RWPE1 (cell line): ENCODE data around the gene ELOVL2.

Experiments used
- CTCF ChIA-PET: fragments of 350-600 bp; sonication (Branson Sonifier 250); formaldehyde crosslinking; extraction: SDS; loops from one replicate; lab custom pipeline; 2021; lab: Yijun Ruan, JAX
- POLR2A ChIA-PET: fragments of 400-600 bp; formaldehyde crosslinking; extraction: SDS; loops from one replicate; lab custom pipeline; 2020; ENCODE audit warnings: antibody characterized with exemption; ENCODE audit not compliant: low non-redundant PET; lab: Yijun Ruan, JAX
- DNase-seq: peaks from one replicate; pipeline ENCODE4 v3.0.0; 2012; ENCODE audit warnings: low spot score
- H3K27ac ChIP-seq: fragments of 450-650 bp; 2 replicates; pipeline ENCODE4 v1.5.1; 2017
- TF ChIP-seq, protein P1 (sequence below): fragments of 450-650 bp; conservative IDR thresholded peaks from 2 replicates; pipeline ENCODE4 v1.5.1; 2017; ENCODE audit warnings: low read depth, mild to moderate bottlenecking

Gene ELOVL2

DNA sequence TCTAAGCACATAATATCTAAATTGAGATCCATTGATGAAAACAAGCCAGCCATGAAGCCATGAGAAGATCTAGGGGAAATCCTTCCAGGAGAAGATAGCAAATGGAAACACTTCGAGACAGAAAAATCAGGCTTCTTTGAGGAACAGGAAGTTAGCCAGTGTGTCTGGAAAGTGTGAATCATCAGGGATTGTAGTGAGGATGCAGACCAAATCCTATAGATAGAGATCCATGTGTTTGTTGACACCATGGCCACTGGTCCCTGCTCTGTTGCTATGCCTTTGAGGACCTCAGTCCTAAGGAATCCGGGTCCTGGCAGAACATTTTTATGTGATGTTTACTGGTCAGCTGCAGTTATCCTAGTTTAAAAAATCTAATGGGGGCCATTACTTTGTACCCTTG, 6.6 kb upstream of the ELOVL2 start:
- TF ChIP-seq, protein P1, sequence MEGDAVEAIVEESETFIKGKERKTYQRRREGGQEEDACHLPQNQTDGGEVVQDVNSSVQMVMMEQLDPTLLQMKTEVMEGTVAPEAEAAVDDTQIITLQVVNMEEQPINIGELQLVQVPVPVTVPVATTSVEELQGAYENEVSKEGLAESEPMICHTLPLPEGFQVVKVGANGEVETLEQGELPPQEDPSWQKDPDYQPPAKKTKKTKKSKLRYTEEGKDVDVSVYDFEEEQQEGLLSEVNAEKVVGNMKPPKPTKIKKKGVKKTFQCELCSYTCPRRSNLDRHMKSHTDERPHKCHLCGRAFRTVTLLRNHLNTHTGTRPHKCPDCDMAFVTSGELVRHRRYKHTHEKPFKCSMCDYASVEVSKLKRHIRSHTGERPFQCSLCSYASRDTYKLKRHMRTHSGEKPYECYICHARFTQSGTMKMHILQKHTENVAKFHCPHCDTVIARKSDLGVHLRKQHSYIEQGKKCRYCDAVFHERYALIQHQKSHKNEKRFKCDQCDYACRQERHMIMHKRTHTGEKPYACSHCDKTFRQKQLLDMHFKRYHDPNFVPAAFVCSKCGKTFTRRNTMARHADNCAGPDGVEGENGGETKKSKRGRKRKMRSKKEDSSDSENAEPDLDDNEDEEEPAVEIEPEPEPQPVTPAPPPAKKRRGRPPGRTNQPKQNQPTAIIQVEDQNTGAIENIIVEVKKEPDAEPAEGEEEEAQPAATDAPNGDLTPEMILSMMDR, result no peak
- no peak overlapping the region for H3K27ac ChIP-seq
- DNase-seq, result no peak
- ChIA-PET POLR2A (no interaction called here), CTCF (no interaction called here)

- DNase-seq, result no peak
- TF ChIP-seq, protein P1, result no peak; the same call in 1 of the 2 replicates
- no peak overlapping the region for H3K27ac ChIP-seq
- POLR2A ChIA-PET, result no interaction called here
- CTCF ChIA-PET, result no interaction called here
Observed at GRCh38 chr6:11044712-11045167, 635 bp upstream of the ELOVL2 start.

- CTCF ChIA-PET, result no interaction called here
Observed at GRCh38 chr6:11043378-11043960, 636 bp downstream of the ELOVL2 start.

DNA sequence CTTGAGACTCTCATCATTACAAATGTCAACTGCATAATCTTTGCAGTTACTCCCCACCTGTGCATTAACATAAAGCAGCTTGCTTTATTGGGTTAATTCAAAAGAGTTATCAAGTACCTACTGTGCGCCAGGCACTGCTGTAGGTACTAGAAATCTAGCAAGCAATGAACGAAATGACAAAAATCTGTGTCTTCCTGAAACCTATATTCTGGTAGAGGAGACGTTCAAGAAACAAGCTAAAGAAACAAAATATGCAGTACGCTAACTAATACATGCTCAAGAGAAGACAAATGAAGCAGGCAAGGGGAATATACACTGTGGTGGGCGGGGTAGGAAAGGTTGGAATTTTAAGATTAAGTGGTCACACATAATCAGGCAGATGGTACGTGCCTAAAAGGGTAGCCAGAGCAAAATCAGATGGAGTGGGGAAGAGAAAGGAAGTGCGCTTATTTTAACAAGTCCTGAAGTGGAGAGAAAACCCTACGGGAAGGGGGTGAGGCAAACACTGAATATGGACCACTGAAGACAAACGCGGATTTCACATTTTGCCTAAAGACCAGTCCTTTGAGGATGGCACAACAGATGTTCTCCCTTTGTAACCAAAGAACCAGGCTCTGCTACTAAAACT, 1.2 kb downstream of the ELOVL2 start:
- CTCF ChIA-PET, result no interaction called here
- DNase-seq, result no peak
- no peak overlapping the region for H3K27ac ChIP-seq
- POLR2A ChIA-PET, result no interaction called here
- TF ChIP-seq, protein P1, result no peak

More at GRCh38 chr6:11043378-11043960, 636 bp downstream of the ELOVL2 start:
- DNase-seq, result no peak
- TF ChIP-seq, protein P1, result no peak
- POLR2A ChIA-PET, result no interaction called here
- no peak overlapping the region for H3K27ac ChIP-seq

- no peak overlapping the region for H3K27ac ChIP-seq
- POLR2A ChIA-PET, result no interaction called here
- CTCF ChIA-PET, result no interaction called here
- no peak for DNase-seq
- TF ChIP-seq, protein P1, result no peak
Observed at GRCh38 chr6:11042025-11042749, 1.9 kb downstream of the ELOVL2 start.

DNA sequence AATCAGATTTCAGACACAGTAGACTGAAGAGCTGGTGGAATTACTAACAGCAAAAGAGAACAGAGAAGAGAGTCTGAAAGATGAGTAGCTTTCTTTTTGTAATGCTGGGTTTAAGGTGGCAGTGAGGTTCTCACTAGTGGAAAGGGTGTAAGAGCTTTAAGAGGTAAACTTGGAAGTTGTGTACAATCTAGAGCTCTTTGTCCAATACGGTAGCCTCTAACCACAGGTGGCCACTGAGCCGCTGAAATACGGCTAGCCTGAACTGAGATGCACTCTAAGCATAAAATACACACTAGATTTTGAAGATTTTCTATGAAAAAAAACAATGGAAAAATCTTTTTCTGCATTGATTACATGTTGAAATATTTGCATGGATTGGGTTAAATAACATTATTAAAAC, 4.0 kb downstream of the ELOVL2 start:
- no peak for DNase-seq
- ChIA-PET CTCF (interaction anchor here (0.5 kb wide), 1 partner anchor 88 kb away, joined by 3 read pairs; no protein-coding TSS in a partner anchor), POLR2A (no interaction called here)
- no peak overlapping the region for H3K27ac ChIP-seq
- TF ChIP-seq, protein P1, result no peak
